Lower leg skin (tissue), 4 donors: ENCODE measurements around the gene RNF8. TPM values are rescaled to one million over a fixed set of nuclear protein-coding genes. Genes with fewer than 3 reads are reported as not detected.

Experiments used
- DNase-seq, 2 donors: peaks; one replicate each; pipeline ENCODE4 v3.0.0-alpha.2; 2019; ENCODE audit warnings: low spot score in 2 of 2
- H3K4me3 ChIP-seq: fragments of 200-600 bp; sonication (generic); 2 replicates; pipeline ENCODE4 v1.5.1; 2017; ENCODE audit warnings: mild to moderate bottlenecking, low read depth; ENCODE audit not compliant: poor library complexity, severe bottlenecking
- CTCF ChIP-seq, 3 donors: fragments of 450-650 bp; IDR thresholded peaks; one replicate each; pipeline ENCODE4 v1.5.1; 2016; ENCODE audit warnings: antibody characterized with exemption in 3 of 3, mild to moderate bottlenecking in 3 of 3, moderate library complexity in 2 of 3
- POLR2A ChIP-seq, 2 donors: fragments of 450-650 bp; IDR thresholded peaks; one replicate each; pipeline ENCODE4 v1.6.1; 2016 to 2017; ENCODE audit warnings: antibody characterized with exemption in 2 of 2, mild to moderate bottlenecking in 1 of 2, moderate library complexity in 1 of 2
- WGBS, 2 donors: methylation state at CpG; one replicate each; pipeline ENCODE4 v1.1.5; 2018; 5-methylcytosine and 5-hydroxymethylcytosine counted together
- intact Hi-C: fragments of 100-400 bp; cut with DNase I; formaldehyde crosslinking; loops from one replicate; pipeline ENCODE4 v1.15.0; 2023; ENCODE audit warnings: low total_unique reads
- total RNA-seq, 4 donors: library from RNA; depleted of rRNA; stranded (reverse); fragments of >200 nt; gene quantifications; one replicate each; pipeline ENCODE4 v1.1.0, GENCODE V29; 2016

RNF8 gene
- total RNA-seq, 4 donors from 2014 or later, result 7.1 to 16.2 (median 12.9) TPM

- no peak for DNase-seq
- TF ChIP-seq POLR2A (IDR thresholded peaks at IDR 0.05), result no peak
- no peak for TF ChIP-seq CTCF (IDR thresholded peaks at IDR 0.05)
- WGBS, 2 donors, result 75 to 88% methylated on average over 4 of the region's 4 CpGs
- intact Hi-C loops, result no loop called here
- no peak overlapping the region for H3K4me3 ChIP-seq
Measured at GRCh38 chr6:37319856-37320480, 33.8 kb upstream of the RNF8 start.

GRCh38 chr6:37320646-37321045 lies 33.1 kb upstream of the RNF8 start:
- no peak overlapping the region for H3K4me3 ChIP-seq
- intact Hi-C loops, result no loop called here
- WGBS, 2 donors, result 65 to 68% methylated on average over 8 of the region's 8 CpGs

GRCh38 chr6:37321101-37321500 lies 32.7 kb upstream of the RNF8 start:
- intact Hi-C loops, result no loop called here
- no peak for DNase-seq
- no peak overlapping the region for H3K4me3 ChIP-seq
- no peak for TF ChIP-seq CTCF (IDR thresholded peaks at IDR 0.05)
- no peak for TF ChIP-seq POLR2A (IDR thresholded peaks at IDR 0.05)

More at GRCh38 chr6:37320646-37321045, 33.1 kb upstream of the RNF8 start:
- no peak for DNase-seq
- TF ChIP-seq POLR2A (IDR thresholded peaks at IDR 0.05) (no peak), CTCF (IDR thresholded peaks at IDR 0.05) (no peak)

- intact Hi-C loops, result no loop called here
- WGBS, 2 donors, result 81 to 84% methylated on average over 8 of the region's 8 CpGs
- DNase-seq, result no peak
- no peak for TF ChIP-seq CTCF (IDR thresholded peaks at IDR 0.05)
- no peak for TF ChIP-seq POLR2A (IDR thresholded peaks at IDR 0.05)
- H3K4me3 ChIP-seq, result no peak overlapping the region
Measured at GRCh38 chr6:37321516-37322415, 32.0 kb upstream of the RNF8 start.

- 23 to 51% methylated on average over 3 of the region's 3 CpGs for WGBS, 2 donors
- DNase-seq, result no peak
- H3K4me3 ChIP-seq, result no peak overlapping the region
- TF ChIP-seq CTCF (IDR thresholded peaks at IDR 0.05) (no peak), POLR2A (IDR thresholded peaks at IDR 0.05) (no peak)
- intact Hi-C loops, result no loop called here
Measured at GRCh38 chr6:37323580-37323979, 30.2 kb upstream of the RNF8 start.
